Measurements from ENCODE around the gene SLC35E3.

The SLC35E3 gene

GRCh38 chr12:68771223-68771925, 25.4 kb downstream of the SLC35E3 start:
- no peak for DNase-seq

GRCh38 chr12:68772714-68773113, 26.7 kb downstream of the SLC35E3 start:
- no peak for DNase-seq

- no peak for DNase-seq
Measured at GRCh38 chr12:68773582-68773981, 27.6 kb downstream of the SLC35E3 start.

GRCh38 chr12:68775121-68775630, 29.2 kb downstream of the SLC35E3 start:
- no peak for DNase-seq

GRCh38 chr12:68776976-68777610, 31.1 kb downstream of the SLC35E3 start:
- no peak for DNase-seq

GRCh38 chr12:68779280-68779679, 33.3 kb downstream of the SLC35E3 start:
- no peak for DNase-seq

- no peak for DNase-seq
Measured at GRCh38 chr12:68780731-68781130, 34.8 kb downstream of the SLC35E3 start.

GRCh38 chr12:68781728-68782127, 35.8 kb downstream of the SLC35E3 start:
- DNase-seq = no peak

- DNase-seq = no peak
Measured at GRCh38 chr12:68784015-68784414, 38.0 kb downstream of the SLC35E3 start.

GRCh38 chr12:68785358-68785757, 39.4 kb downstream of the SLC35E3 start:
- no peak for DNase-seq

- DNase-seq = no peak
Measured at GRCh38 chr12:68785823-68786222, 39.8 kb downstream of the SLC35E3 start.

- no peak for DNase-seq
Measured at GRCh38 chr12:68786929-68787328, 41.0 kb downstream of the SLC35E3 start.

GRCh38 chr12:68788554-68789143, 42.7 kb downstream of the SLC35E3 start:
- no peak for DNase-seq

- no peak for DNase-seq
Measured at GRCh38 chr12:68789144-68789878, 43.3 kb downstream of the SLC35E3 start.

- no peak for DNase-seq
Measured at GRCh38 chr12:68790081-68790951, 44.3 kb downstream of the SLC35E3 start.

- no peak for DNase-seq
Measured at GRCh38 chr12:68790952-68791234, 44.9 kb downstream of the SLC35E3 start.

- DNase-seq = no peak
Measured at GRCh38 chr12:68791897-68792481, 46.0 kb downstream of the SLC35E3 start.

GRCh38 chr12:68792952-68793351, 47.0 kb downstream of the SLC35E3 start:
- DNase-seq = no peak

- no peak for DNase-seq
Measured at GRCh38 chr12:68793436-68793835, 47.5 kb downstream of the SLC35E3 start.

GRCh38 chr12:68793975-68794652, 48.1 kb downstream of the SLC35E3 start:
- DNase-seq = no peak

GRCh38 chr12:68794653-68795251, 48.8 kb downstream of the SLC35E3 start:
- DNase-seq = no peak

Data from right hindlimb (tissue), 1 donor.